ENCODE measurements around the gene OPN3. TPM values are rescaled to one million over a fixed set of nuclear protein-coding genes. Genes with fewer than 3 reads are reported as not detected.

The OPN3 gene
- total and polyA plus RNA-seq, 9 of the 15 experiments (the other 6 are each of a cell fraction or from before 2014, with no cell fraction given), result 4.2 to 34.6 (median 17.0) TPM

- no TSS peak for BruUV-seq (replicated peaks)
- Histone ChIP-seq H3K27me3 (ENCODE audit: control insufficient read depth in 2 of 2, insufficient read depth in 2 of 2, low read length in 2 of 2) (no peaks in the 10 kb centered on the region), H3K4me3 (no peak overlapping the region), H3K36me3 (ENCODE audit: control insufficient read depth, insufficient read depth, low read length) (peaks cover 63% of the 10 kb centered on the region), H3K4me1 (replicated peaks in 1 of 2; ENCODE audit: control insufficient read depth in 2 of 2, insufficient read depth in 2 of 2, low read length in 2 of 2) (no peaks in the 10 kb centered on the region; a peak in 1 of 5 replicates), H2AFZ (ENCODE audit: low read depth, low read length) (no peak overlapping the region), H3K79me2 (ENCODE audit: control insufficient read depth, insufficient read depth, low read length) (peaks cover 53% of the 10 kb centered on the region), H3K4me2 (ENCODE audit: insufficient read depth, low read length) (no peak overlapping the region), H3K27ac (ENCODE audit: extremely low read depth, low read depth, low read length) (no peak overlapping the region), H3K9me3 (replicated peaks; ENCODE audit: control insufficient read depth, insufficient read depth, low read depth, low read length) (no peaks in the 10 kb centered on the region), H3K9ac (ENCODE audit: insufficient read depth in 1 of 2, low read depth in 2 of 2, low read length in 2 of 2) (no peak overlapping the region), H3K9me1 (ENCODE audit: control insufficient read depth, insufficient read depth, low read length) (no peaks in the 10 kb centered on the region), H4K20me1 (replicated peaks; ENCODE audit: control insufficient read depth, insufficient read depth, low read length) (no peaks in the 10 kb centered on the region; the same call in 1 of the 2 replicates)
- POLR2A ChIA-PET, result interaction anchor here (0.8 to 1.3 kb wide), 3 partner anchors 8 to 216 kb away, joined by 3 to 4 read pairs (median 4); partner anchors contain the start of gene EXO1
- TF ChIP-seq LCOR (CRISPR knock-in tag; IDR thresholded peaks at IDR 0.05) (no peak), SRF (CRISPR knock-in tag; IDR thresholded peaks at IDR 0.05) (no peak), ZNF282 (CRISPR knock-in tag; IDR thresholded peaks at IDR 0.05) (no peak), EZH2 (IDR thresholded peaks at IDR 0.05; ENCODE audit: borderline replicate concordance, low read depth, low read length) (no peak), PKNOX1 (IDR thresholded peaks at IDR 0.05) (no peak)
- TF ChIP-seq, protein P1, sequence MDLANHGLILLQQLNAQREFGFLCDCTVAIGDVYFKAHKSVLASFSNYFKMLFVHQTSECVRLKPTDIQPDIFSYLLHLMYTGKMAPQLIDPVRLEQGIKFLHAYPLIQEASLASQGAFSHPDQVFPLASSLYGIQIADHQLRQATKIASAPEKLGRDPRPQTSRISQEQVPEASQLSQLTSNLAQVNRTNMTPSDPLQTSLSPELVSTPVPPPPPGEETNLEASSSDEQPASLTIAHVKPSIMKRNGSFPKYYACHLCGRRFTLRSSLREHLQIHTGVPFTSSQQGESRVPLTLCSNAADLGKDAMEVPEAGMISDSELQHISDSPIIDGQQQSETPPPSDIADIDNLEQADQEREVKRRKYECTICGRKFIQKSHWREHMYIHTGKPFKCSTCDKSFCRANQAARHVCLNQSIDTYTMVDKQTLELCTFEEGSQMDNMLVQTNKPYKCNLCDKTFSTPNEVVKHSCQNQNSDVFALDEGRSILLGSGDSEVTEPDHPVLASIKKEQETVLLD (IDR thresholded peaks at IDR 0.05), result no peak
- in situ Hi-C loops (cut with MboI) (no loop called here), intact Hi-C loops (cut with micrococcal nuclease) (no loop called here)
- no peak for DNase-seq (ENCODE audit: extremely low read depth in 1 of 4, low spot score in 3 of 4)
- CTCF ChIA-PET (ENCODE audit: low intra/inter-chr PET ratio), result no interaction called here
- no peak for ATAC-seq
- WGBS (ENCODE audit: insufficient coverage, low coverage, missing lambda C conversion rate), result 77% methylated on average over 5 of the region's 5 CpGs
- no peak for FAIRE-seq
Measured at GRCh38 chr1:241631674-241632073, 8.5 kb downstream of the OPN3 start.
